Activated CD4-positive, CD25-positive, alpha-beta regulatory T cell treated with anti-CD3 and anti-CD28 coated beads, Interleukin-2, amount 50 U/mL, for 72 hours (primary cell): ENCODE results near the gene PGPEP1.
"Not testable (repeated sequence)": the region's sequence is repeated elsewhere in the genome, so short reads cannot be mapped to it uniquely, and the experiment has no call there.

Source experiments
- DNase-seq: peaks from one replicate; pipeline ENCODE4 v3.0.0; 2021

Gene PGPEP1

GRCh38 chr19:18308948-18309325 lies 31.5 kb upstream of the PGPEP1 start:
- no peak for DNase-seq

- no peak for DNase-seq
These were observed 30.8 kb upstream of the PGPEP1 start for GRCh38 chr19:18309525-18310064.

- no peak for DNase-seq
These were observed 30.1 kb upstream of the PGPEP1 start for GRCh38 chr19:18310118-18310909.

- DNase-seq = no peak
These were observed 29.4 kb upstream of the PGPEP1 start for GRCh38 chr19:18310966-18311365.

GRCh38 chr19:18311502-18312091 lies 28.8 kb upstream of the PGPEP1 start:
- DNase-seq = no peak

- no peak for DNase-seq
These were observed 28.3 kb upstream of the PGPEP1 start for GRCh38 chr19:18312092-18312534.

GRCh38 chr19:18313398-18313797 lies 27.0 kb upstream of the PGPEP1 start:
- no peak for DNase-seq

GRCh38 chr19:18317961-18318800 lies 22.2 kb upstream of the PGPEP1 start:
- peak; percentile 47 for DNase-seq

GRCh38 chr19:18319591-18320135 lies 20.7 kb upstream of the PGPEP1 start:
- no peak for DNase-seq

GRCh38 chr19:18320865-18321733 lies 19.3 kb upstream of the PGPEP1 start:
- no peak for DNase-seq

GRCh38 chr19:18321734-18322102 lies 18.7 kb upstream of the PGPEP1 start:
- no peak for DNase-seq

- peak; percentile 54 for DNase-seq
These were observed 18.1 kb upstream of the PGPEP1 start for GRCh38 chr19:18322318-18322758.

GRCh38 chr19:18322759-18323460 lies 17.5 kb upstream of the PGPEP1 start, which contains the start of gene LSM4:
Gene LSM4, minus strand, starts transcription at chr19:18323076. Its CDS starts 56 bp downstream, at chr19:18323020.
- DNase-seq = peak; percentile 99

- not testable (repeated sequence) for DNase-seq
These were observed 16.0 kb upstream of the PGPEP1 start for GRCh38 chr19:18324373-18324731.

- no peak for DNase-seq
These were observed 13.6 kb upstream of the PGPEP1 start for GRCh38 chr19:18326772-18327171.

GRCh38 chr19:18328340-18329034 lies 11.9 kb upstream of the PGPEP1 start:
- peak; percentile 79 for DNase-seq

- no peak for DNase-seq
These were observed 11.4 kb upstream of the PGPEP1 start for GRCh38 chr19:18329035-18329376.

GRCh38 chr19:18330868-18331267 lies 9.5 kb upstream of the PGPEP1 start:
- no peak for DNase-seq

GRCh38 chr19:18332917-18333530 lies 7.4 kb upstream of the PGPEP1 start:
- no peak for DNase-seq

- no peak for DNase-seq
These were observed 6.7 kb upstream of the PGPEP1 start for GRCh38 chr19:18333680-18334079.
